Stimulated activated CD4-positive, alpha-beta T cell treated with anti-CD3 and anti-CD28 coated beads, Interleukin-12 subunit alpha, Interleukin-12 subunit beta, amount 100 ng/mL, for 48 hours (primary cell): Measurements from ENCODE around the gene KRTAP5-7.
"Not testable (repeated sequence)": the region's sequence is repeated elsewhere in the genome, so short reads cannot be mapped to it uniquely, and the experiment has no call there.

Source experiments
- DNase-seq, 3 donors: peaks; one replicate each; pipeline ENCODE4 v3.0.0-alpha.2; 2020; ENCODE audit warnings: low read depth in 2 of 3, low spot score in 1 of 3

KRTAP5-7 gene

GRCh38 chr11:71532036-71532610, 5.1 kb downstream of the KRTAP5-7 start:
- DNase-seq, result no peak

GRCh38 chr11:71534711-71535608, 7.9 kb downstream of the KRTAP5-7 start:
- DNase-seq, result not testable (repeated sequence)

- DNase-seq, result no peak
Measured at GRCh38 chr11:71535825-71536224, 8.8 kb downstream of the KRTAP5-7 start.

GRCh38 chr11:71537537-71537936, 10.5 kb downstream of the KRTAP5-7 start:
- no peak for DNase-seq

- not testable (repeated sequence) for DNase-seq
Measured at GRCh38 chr11:71537977-71538665, 11.1 kb downstream of the KRTAP5-7 start, which contains the start of gene KRTAP5-8. KRTAP5-8 (plus strand) TSS chr11:71538025; CDS start chr11:71538056, 31 bp downstream.

- DNase-seq, result no peak
Measured at GRCh38 chr11:71538666-71538990, 11.6 kb downstream of the KRTAP5-7 start.

- DNase-seq, result no peak
Measured at GRCh38 chr11:71539017-71539416, 11.9 kb downstream of the KRTAP5-7 start.

GRCh38 chr11:71539971-71540370, 12.9 kb downstream of the KRTAP5-7 start:
- not testable (repeated sequence) for DNase-seq

GRCh38 chr11:71540521-71541304, 13.6 kb downstream of the KRTAP5-7 start:
- DNase-seq, result not testable (repeated sequence)

GRCh38 chr11:71542382-71542781, 15.3 kb downstream of the KRTAP5-7 start:
- DNase-seq, result no peak

- peak in 2 of 3 donors; percentile 0 to 2 for DNase-seq
Measured at GRCh38 chr11:71542879-71543777, 16.1 kb downstream of the KRTAP5-7 start.

- DNase-seq, result no peak
Measured at GRCh38 chr11:71543866-71544265, 16.8 kb downstream of the KRTAP5-7 start.

- DNase-seq, result no peak
Measured at GRCh38 chr11:71544525-71545214, 17.6 kb downstream of the KRTAP5-7 start.

GRCh38 chr11:71545405-71545966, 18.4 kb downstream of the KRTAP5-7 start:
- no peak for DNase-seq

- no peak for DNase-seq
Measured at GRCh38 chr11:71548120-71548519, 21.1 kb downstream of the KRTAP5-7 start, which contains the start of gene KRTAP5-9. KRTAP5-9 (plus strand) TSS chr11:71548420; CDS start chr11:71548658, 238 bp downstream.

- DNase-seq, result no peak
Measured at GRCh38 chr11:71548716-71549151, 21.7 kb downstream of the KRTAP5-7 start.

- DNase-seq, result no peak
Measured at GRCh38 chr11:71551711-71552110, 24.6 kb downstream of the KRTAP5-7 start.

- no peak for DNase-seq
Measured at GRCh38 chr11:71554996-71555395, 27.9 kb downstream of the KRTAP5-7 start.

GRCh38 chr11:71555508-71555907, 28.4 kb downstream of the KRTAP5-7 start:
- DNase-seq, result no peak
